Brain microvascular endothelial cell (primary cell): ENCODE measurements around the gene XPOT.

Experiments used
- DNase-seq: peaks from one replicate; pipeline ENCODE4 v3.0.0-alpha.2; 2020
- H3K27ac ChIP-seq: fragments of 250-450 bp; sonication (Bioruptor Pico); 2 replicates; pipeline ENCODE4 v1.5.1; 2020; ENCODE audit warnings: mild to moderate bottlenecking, moderate library complexity
- H3K27me3 ChIP-seq: fragments of 250-450 bp; sonication (Bioruptor Pico); replicated peaks from 2 replicates; pipeline ENCODE4 v1.5.1; 2020; ENCODE audit warnings: mild to moderate bottlenecking
- H3K36me3 ChIP-seq: fragments of 250-450 bp; sonication (Bioruptor Pico); replicated peaks from 2 replicates; pipeline ENCODE4 v1.5.1; 2020; ENCODE audit warnings: mild to moderate bottlenecking
- H3K4me3 ChIP-seq: 2 replicates; pipeline ENCODE4 v1.5.1; 2011; ENCODE audit warnings: low read depth, mild to moderate bottlenecking, control low read depth, low read length, moderate library complexity
- in situ Hi-C: cut with HindIII; loops from 2 replicates; pipeline ENCODE4 v1.10.0; 2017; ENCODE audit warnings: low sequenced_read_pairs, low pct_ligation_motif_present
- TF ChIP-seq, protein P1 (sequence below): IDR thresholded peaks from 2 replicates; pipeline ENCODE4 v1.5.1; 2011; ENCODE audit warnings: low read depth, mild to moderate bottlenecking, moderate library complexity, low read length, control low read depth, inconsistent platforms; ENCODE audit errors: missing control alignments

The XPOT gene

DNA sequence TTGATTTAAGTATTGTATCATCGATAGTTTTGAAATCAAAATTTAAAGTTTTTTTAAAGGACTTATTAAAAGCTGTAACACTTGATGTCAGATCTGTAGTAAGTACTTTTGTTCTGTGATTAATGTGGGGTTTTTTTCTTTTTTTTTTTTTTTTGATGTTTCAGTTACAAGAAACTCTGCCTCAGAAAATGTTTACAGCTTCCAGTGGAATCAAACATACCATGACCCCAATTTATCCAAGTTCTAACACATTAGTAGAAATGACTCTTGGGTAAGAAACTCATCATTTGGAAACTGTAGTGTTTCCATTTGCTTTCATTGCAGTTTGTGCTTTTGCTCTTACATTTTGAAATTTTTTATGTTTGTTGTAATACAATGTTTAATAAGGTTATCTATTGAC is 93.3 kb downstream of the XPOT start:
- Histone ChIP-seq H3K36me3 (peaks cover 46% of the 10 kb centered on the region), H3K27me3 (no peaks in the 10 kb centered on the region)

DNA sequence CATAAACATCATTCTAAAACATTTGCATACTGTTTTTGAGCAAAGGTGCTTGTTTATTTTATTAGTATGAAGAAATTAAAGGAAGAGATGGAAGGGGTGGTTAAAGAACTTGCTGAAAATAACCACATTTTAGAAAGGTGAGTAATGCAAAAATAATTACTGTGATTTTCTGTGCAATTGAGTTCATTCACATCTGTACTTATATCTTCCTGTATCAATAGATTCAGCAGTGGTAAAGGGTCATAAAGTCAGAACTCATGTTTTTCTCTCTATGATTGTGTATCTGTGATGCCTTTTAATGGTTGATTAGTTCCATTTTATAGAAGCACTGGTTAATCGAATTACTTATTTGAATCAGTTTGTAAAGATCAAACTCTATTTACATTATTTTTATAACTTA is 93.7 kb downstream of the XPOT start:
- H3K36me3 ChIP-seq: peaks cover 46% of the 10 kb centered on the region
- TF ChIP-seq, protein P1, sequence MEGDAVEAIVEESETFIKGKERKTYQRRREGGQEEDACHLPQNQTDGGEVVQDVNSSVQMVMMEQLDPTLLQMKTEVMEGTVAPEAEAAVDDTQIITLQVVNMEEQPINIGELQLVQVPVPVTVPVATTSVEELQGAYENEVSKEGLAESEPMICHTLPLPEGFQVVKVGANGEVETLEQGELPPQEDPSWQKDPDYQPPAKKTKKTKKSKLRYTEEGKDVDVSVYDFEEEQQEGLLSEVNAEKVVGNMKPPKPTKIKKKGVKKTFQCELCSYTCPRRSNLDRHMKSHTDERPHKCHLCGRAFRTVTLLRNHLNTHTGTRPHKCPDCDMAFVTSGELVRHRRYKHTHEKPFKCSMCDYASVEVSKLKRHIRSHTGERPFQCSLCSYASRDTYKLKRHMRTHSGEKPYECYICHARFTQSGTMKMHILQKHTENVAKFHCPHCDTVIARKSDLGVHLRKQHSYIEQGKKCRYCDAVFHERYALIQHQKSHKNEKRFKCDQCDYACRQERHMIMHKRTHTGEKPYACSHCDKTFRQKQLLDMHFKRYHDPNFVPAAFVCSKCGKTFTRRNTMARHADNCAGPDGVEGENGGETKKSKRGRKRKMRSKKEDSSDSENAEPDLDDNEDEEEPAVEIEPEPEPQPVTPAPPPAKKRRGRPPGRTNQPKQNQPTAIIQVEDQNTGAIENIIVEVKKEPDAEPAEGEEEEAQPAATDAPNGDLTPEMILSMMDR: no peak
- no peak overlapping the region for H3K27ac ChIP-seq
- in situ Hi-C loops: no loop called here
- no peak for DNase-seq
- no peaks in the 10 kb centered on the region for H3K27me3 ChIP-seq
- no peak overlapping the region for H3K4me3 ChIP-seq

More for the DNA sequence above, 93.3 kb downstream of the XPOT start:
- TF ChIP-seq, protein P1: no peak
- no peak for DNase-seq
- Histone ChIP-seq H3K4me3 (no peak overlapping the region), H3K27ac (no peak overlapping the region)
- in situ Hi-C loops: no loop called here

DNA sequence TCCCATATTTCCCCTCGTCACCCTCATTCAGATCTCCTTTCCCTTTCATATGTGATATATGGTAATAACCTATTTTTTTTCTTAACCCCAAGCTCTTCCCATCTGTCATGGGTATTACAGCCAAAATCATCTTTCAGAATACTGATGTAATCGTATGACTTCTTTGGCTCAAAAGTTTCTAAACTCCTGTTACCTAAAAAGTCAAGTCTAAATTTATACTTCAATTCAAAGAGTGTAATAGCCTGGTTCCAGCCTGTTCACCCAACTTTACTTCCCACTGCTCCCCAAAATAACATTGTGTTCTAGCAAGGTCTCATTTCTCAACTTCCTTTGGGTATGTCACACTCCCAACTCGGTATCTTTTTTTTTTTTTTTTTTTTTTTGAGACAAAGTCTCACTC is 96.2 kb downstream of the XPOT start:
- DNase-seq: no peak
- in situ Hi-C loops: no loop called here
- peaks cover 33% of the 10 kb centered on the region for H3K36me3 ChIP-seq
- TF ChIP-seq, protein P1: no peak
- no peak overlapping the region for H3K4me3 ChIP-seq
- no peaks in the 10 kb centered on the region for H3K27me3 ChIP-seq
- H3K27ac ChIP-seq: no peak overlapping the region
